NCI-H1930 (cell line): ENCODE data around the gene R3HDM2.
"Not testable (repeated sequence)": the region's sequence is repeated elsewhere in the genome, so short reads cannot be mapped to it uniquely, and the experiment has no call there.

ENCODE experiments used
- DNase-seq, 2 experiments: peaks; one replicate each; lab custom pipeline; 2025; lab: John Stamatoyannopoulos, UW

R3HDM2 gene

GRCh38 chr12:57452937-57453509, 22.2 kb upstream of the R3HDM2 start:
- peak; percentile 56 to 75 for DNase-seq

- no peak for DNase-seq
Measured at GRCh38 chr12:57452181-57452936, 21.5 kb upstream of the R3HDM2 start.

GRCh38 chr12:57451233-57451778, 20.5 kb upstream of the R3HDM2 start:
- DNase-seq = no peak

- DNase-seq = no peak
Measured at GRCh38 chr12:57450057-57450456, 19.2 kb upstream of the R3HDM2 start.

GRCh38 chr12:57449375-57449774, 18.5 kb upstream of the R3HDM2 start:
- DNase-seq = no peak

GRCh38 chr12:57448669-57449068, 17.8 kb upstream of the R3HDM2 start:
- DNase-seq = no peak

GRCh38 chr12:57446292-57446960, 15.6 kb upstream of the R3HDM2 start:
- DNase-seq = no peak

GRCh38 chr12:57444744-57445143, 13.9 kb upstream of the R3HDM2 start:
- no peak for DNase-seq

- not testable (repeated sequence) for DNase-seq
Measured at GRCh38 chr12:57444337-57444736, 13.5 kb upstream of the R3HDM2 start.

GRCh38 chr12:57441846-57442427, 11.1 kb upstream of the R3HDM2 start:
- DNase-seq = no peak

GRCh38 chr12:57441393-57441792, 10.6 kb upstream of the R3HDM2 start:
- not testable (repeated sequence) for DNase-seq

- no peak for DNase-seq
Measured at GRCh38 chr12:57439762-57440266, 9.0 kb upstream of the R3HDM2 start.

- DNase-seq = no peak
Measured at GRCh38 chr12:57438400-57438799, 7.6 kb upstream of the R3HDM2 start.

GRCh38 chr12:57435293-57435692, 4.5 kb upstream of the R3HDM2 start:
- DNase-seq = no peak

- no peak for DNase-seq
Measured at GRCh38 chr12:57434517-57435223, 3.8 kb upstream of the R3HDM2 start, which contains the start of gene INHBC. Gene INHBC (plus strand): TSS chr12:57434784. CDS start chr12:57434887, 103 bp downstream.

- no peak for DNase-seq
Measured at GRCh38 chr12:57433370-57433769, 2.5 kb upstream of the R3HDM2 start.

GRCh38 chr12:57431654-57432188, 878 bp upstream of the R3HDM2 start:
- no peak for DNase-seq

- peak in 1 of 2 experiments; percentile 73 for DNase-seq
Measured at GRCh38 chr12:57430112-57430930, 522 bp downstream of the R3HDM2 start.

GRCh38 chr12:57429473-57430111, 1.3 kb downstream of the R3HDM2 start:
- no peak for DNase-seq

GRCh38 chr12:57428965-57429364, 1.9 kb downstream of the R3HDM2 start:
- no peak for DNase-seq
